GF-D8 (cell line): ENCODE data around the gene NFKBIA.
"Not testable (repeated sequence)": the region's sequence is repeated elsewhere in the genome, so short reads cannot be mapped to it uniquely, and the experiment has no call there.

Source experiments
- DNase-seq: peaks from one replicate; lab custom pipeline; 2025; lab: John Stamatoyannopoulos, UW

NFKBIA gene

GRCh38 chr14:35404449-35405303, at the start of gene NFKBIA:
Gene NFKBIA (minus strand): TSS chr14:35404749. CDS start chr14:35404644, 105 bp downstream.
- peak; percentile 65 for DNase-seq

GRCh38 chr14:35446450-35446849, 41.9 kb upstream of the NFKBIA start:
- no peak for DNase-seq

DNA sequence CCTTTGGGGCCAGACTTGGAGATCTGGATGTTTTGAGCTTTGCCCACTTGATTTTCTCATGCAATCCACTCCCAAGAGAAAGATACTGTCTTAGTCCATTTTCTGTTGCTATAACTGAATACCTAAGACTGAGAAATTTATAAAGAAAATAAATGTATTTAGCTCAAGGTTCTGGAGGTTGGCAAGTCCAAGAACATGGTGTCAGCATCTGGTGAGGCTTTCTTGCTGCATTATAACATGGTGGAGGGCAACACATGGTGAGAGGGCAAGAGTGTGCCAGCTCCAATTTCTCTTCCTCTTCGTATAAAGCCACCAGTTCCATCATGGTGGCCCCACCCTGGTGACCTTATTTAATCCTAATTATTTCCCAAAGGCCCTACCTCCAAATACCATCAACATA, 39.6 kb upstream of the NFKBIA start:
- DNase-seq = no peak

- DNase-seq = no peak
These were observed 36.6 kb upstream of the NFKBIA start for GRCh38 chr14:35441160-35441559.

GRCh38 chr14:35438910-35439713, 34.6 kb upstream of the NFKBIA start:
- no peak for DNase-seq

GRCh38 chr14:35438492-35438891, 33.9 kb upstream of the NFKBIA start:
- not testable (repeated sequence) for DNase-seq

- DNase-seq = no peak
These were observed 30.6 kb upstream of the NFKBIA start for GRCh38 chr14:35435177-35435576.

- DNase-seq = no peak
These were observed 29.3 kb upstream of the NFKBIA start for GRCh38 chr14:35433826-35434225.

DNA sequence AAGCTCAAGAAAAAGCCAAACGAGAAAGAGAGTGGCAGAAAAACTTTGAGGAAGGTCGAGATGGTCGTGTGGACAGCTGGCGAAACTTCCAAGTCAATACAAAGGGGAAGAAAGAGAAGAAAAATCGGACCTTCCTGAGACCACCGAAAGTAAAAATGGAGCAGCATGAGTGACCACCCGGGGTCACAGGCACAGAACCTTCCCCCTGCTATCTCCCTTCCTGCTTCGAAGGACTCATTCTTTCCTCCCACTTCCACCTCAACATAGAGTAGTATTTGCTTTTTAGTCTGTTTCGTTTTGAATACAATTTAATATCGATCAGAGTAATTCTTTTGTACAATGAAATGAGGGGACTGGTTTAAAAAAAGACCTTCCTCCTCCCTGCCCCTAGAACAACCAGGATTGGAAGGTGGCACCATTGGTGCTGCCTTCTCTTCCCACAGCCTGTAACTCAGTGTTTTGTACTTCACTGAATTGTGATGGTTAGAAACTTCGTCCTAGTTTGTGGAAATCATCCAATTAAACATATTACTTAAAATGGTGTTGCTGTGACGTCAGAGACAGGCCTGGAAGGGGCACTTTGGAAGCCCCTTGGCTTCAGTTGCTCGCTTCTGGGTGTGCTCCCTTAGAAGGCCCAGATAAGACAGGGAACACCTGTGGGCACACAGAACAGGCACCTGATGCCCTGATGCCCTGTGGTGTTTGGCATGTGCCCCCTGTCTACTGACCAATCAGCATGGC, 26.1 kb upstream of the NFKBIA start:
- no peak for DNase-seq

DNA sequence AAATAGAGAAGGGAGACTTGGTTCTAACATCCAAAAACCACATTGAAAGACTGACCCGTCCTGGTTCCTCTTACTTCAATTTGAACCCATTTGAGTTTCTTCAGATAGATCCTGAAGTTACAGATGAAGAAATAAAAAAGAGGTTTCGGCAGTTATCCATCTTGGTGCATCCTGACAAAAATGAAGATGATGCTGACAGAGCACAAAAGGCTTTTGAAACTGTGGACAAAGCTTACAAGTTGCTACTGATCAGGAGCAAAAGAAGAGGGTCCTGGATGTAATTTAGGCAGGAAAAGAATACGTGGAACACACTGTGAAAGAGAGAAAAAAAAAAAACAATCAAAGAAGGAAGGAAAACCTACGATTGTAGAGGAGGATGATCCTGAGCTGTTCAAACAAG, 25.4 kb upstream of the NFKBIA start:
- no peak for DNase-seq

- no peak for DNase-seq
These were observed 21.3 kb upstream of the NFKBIA start for GRCh38 chr14:35425850-35426249.

GRCh38 chr14:35423621-35424020, 19.1 kb upstream of the NFKBIA start:
- no peak for DNase-seq

- DNase-seq = no peak
These were observed 15.7 kb upstream of the NFKBIA start for GRCh38 chr14:35420036-35420811.

DNA sequence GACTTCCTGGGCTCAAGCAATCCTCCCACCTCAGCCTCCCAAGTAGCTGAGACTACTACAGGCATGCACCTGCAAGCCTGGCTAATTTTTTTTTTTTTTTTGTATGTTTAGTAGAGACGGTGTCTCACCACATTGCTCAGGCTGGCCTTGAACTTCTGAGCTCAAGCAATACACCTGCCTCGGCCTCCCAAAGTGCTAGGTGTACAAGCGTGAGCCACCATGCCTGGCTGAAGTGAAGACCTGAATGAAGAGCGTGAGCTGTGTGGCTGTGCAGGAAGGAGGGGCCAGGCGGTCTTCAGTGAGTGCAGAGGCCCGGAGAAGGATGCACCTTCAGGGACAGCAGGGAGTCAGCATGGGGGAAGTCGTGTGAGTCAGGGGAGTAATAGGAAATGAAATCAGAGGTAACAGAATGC, 14.9 kb upstream of the NFKBIA start:
- DNase-seq = no peak

GRCh38 chr14:35418093-35418492, 13.5 kb upstream of the NFKBIA start:
- no peak for DNase-seq

DNA sequence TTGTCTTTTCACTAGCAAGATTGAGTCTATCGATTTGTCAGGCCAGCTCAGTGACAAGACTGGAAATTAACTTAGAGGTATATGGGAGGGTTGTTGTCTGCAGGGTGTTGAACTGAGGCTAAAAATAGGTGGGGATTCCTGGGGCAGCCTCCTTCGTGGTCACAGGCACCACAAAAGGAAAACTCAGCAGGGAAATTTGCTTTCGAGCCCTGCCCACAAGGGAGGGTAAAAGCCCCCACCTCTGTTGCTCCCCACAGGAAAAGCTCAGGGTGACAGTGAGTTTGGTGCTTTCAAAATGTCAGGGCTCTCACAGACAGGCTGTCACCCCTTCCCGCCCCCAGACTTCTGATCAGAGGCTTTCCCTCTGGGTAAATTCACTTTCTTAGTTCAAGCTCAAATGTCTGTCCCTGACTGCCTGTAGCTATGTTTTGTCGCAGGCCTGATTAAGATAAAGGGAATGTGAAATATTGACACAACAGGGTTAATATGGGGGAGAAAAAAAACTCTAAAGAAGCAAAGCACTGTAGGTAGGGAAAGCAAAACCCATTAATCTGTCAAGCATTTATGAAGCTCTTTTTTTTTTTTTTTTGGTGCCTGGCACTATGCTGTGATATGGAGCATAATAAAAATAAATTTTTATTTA, 11.7 kb upstream of the NFKBIA start:
- DNase-seq = no peak

GRCh38 chr14:35414365-35414764, 9.8 kb upstream of the NFKBIA start:
- no peak for DNase-seq

GRCh38 chr14:35412272-35413056, 7.9 kb upstream of the NFKBIA start:
- no peak for DNase-seq

- DNase-seq = no peak
These were observed 6.3 kb upstream of the NFKBIA start for GRCh38 chr14:35410858-35411257.

DNA sequence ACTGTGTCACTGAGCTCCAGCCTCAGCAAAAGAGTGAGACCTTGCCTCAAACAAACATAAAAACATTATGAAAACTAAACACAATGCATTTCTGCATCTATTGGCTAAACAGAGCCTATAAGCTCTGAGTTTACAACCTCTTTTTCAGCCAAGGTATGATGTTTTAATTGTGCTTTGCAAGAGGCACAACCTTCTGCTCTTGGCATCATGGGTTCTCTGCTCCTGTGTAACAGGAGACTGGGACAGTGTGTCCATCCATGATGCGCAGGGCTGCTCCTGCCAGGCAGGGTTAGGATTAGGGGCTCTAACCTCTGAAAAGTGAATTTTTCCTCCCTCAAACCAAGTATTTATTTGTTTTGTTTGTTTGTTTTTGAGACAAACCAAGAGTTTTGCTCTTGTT, 5.0 kb upstream of the NFKBIA start:
- DNase-seq = no peak
